NCI-H146 (cell line): ENCODE data around the gene RNF157.
A peak's percentile ranks its signal among the peaks of the same experiment; 100 is the strongest.
"Not testable (repeated sequence)": the region's sequence is repeated elsewhere in the genome, so short reads cannot be mapped to it uniquely, and the experiment has no call there.

Experiments
- DNase-seq: peaks from one replicate; lab custom pipeline; 2025; lab: John Stamatoyannopoulos, UW

The RNF157 gene

GRCh38 chr17:76254275-76254674, 14.0 kb upstream of the RNF157 start:
- no peak for DNase-seq

- no peak for DNase-seq
Observed at GRCh38 chr17:76253841-76254240, 13.5 kb upstream of the RNF157 start.

- not testable (repeated sequence) for DNase-seq
Observed at GRCh38 chr17:76252967-76253766, 12.9 kb upstream of the RNF157 start.

- DNase-seq: no peak
Observed at GRCh38 chr17:76252040-76252954, 12.0 kb upstream of the RNF157 start.

GRCh38 chr17:76251478-76252039, 11.3 kb upstream of the RNF157 start:
- no peak for DNase-seq

- no peak for DNase-seq
Observed at GRCh38 chr17:76250141-76250540, 9.8 kb upstream of the RNF157 start.

- DNase-seq: no peak
Observed at GRCh38 chr17:76248013-76248782, 7.9 kb upstream of the RNF157 start.

- no peak for DNase-seq
Observed at GRCh38 chr17:76247304-76247703, 7.0 kb upstream of the RNF157 start.

- no peak for DNase-seq
Observed at GRCh38 chr17:76246080-76247066, 6.1 kb upstream of the RNF157 start.

- not testable (repeated sequence) for DNase-seq
Observed at GRCh38 chr17:76244721-76245120, 4.4 kb upstream of the RNF157 start.

- DNase-seq: no peak
Observed at GRCh38 chr17:76243826-76244679, 3.8 kb upstream of the RNF157 start.

GRCh38 chr17:76241691-76242255, 1.5 kb upstream of the RNF157 start:
- DNase-seq: no peak

- DNase-seq: no peak
Observed at GRCh38 chr17:76241204-76241538, 878 bp upstream of the RNF157 start.

- peak; percentile 28 for DNase-seq
Observed at GRCh38 chr17:76239538-76240274, 587 bp downstream of the RNF157 start.

GRCh38 chr17:76238847-76239537, 1.3 kb downstream of the RNF157 start:
- no peak for DNase-seq

- DNase-seq: no peak
Observed at GRCh38 chr17:76237859-76238313, 2.4 kb downstream of the RNF157 start.

GRCh38 chr17:76236603-76237002, 3.7 kb downstream of the RNF157 start:
- no peak for DNase-seq

GRCh38 chr17:76235883-76236282, 4.4 kb downstream of the RNF157 start:
- DNase-seq: no peak
